WI38 (cell line): ENCODE measurements around the gene PLD2.

Source experiments
- H3K4me3 ChIP-seq: 2 replicates; pipeline ENCODE4 v1.5.1; 2011; ENCODE audit warnings: low read depth, mild to moderate bottlenecking, control low read depth, low read length
- TF ChIP-seq, protein P1 (sequence below): IDR thresholded peaks from 2 replicates; pipeline ENCODE4 v1.5.1; 2012; ENCODE audit warnings: low read depth, mild to moderate bottlenecking, control low read depth, low read length

The PLD2 gene

DNA sequence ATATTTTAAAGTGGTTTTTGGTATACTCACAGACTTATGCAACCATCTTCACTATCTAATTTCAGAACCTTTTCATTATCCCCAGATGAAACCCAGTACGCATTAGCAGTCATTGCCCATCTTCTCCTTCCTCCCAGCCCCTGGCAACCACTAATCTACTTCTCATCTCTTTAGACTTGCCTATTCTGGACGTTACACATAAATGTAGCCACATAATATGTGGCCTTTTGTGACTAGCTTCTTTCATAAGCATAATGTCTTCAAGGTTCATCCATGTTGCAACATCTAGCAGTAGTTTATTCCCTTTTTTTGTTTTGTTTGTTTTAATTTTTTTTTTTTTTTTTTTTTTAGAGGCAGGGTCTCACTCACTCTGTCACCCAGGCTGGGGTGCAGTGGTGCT lies 63.9 kb downstream of the PLD2 start:
- H3K4me3 ChIP-seq, result no peak overlapping the region
- TF ChIP-seq, protein P1, sequence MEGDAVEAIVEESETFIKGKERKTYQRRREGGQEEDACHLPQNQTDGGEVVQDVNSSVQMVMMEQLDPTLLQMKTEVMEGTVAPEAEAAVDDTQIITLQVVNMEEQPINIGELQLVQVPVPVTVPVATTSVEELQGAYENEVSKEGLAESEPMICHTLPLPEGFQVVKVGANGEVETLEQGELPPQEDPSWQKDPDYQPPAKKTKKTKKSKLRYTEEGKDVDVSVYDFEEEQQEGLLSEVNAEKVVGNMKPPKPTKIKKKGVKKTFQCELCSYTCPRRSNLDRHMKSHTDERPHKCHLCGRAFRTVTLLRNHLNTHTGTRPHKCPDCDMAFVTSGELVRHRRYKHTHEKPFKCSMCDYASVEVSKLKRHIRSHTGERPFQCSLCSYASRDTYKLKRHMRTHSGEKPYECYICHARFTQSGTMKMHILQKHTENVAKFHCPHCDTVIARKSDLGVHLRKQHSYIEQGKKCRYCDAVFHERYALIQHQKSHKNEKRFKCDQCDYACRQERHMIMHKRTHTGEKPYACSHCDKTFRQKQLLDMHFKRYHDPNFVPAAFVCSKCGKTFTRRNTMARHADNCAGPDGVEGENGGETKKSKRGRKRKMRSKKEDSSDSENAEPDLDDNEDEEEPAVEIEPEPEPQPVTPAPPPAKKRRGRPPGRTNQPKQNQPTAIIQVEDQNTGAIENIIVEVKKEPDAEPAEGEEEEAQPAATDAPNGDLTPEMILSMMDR, result no peak

DNA sequence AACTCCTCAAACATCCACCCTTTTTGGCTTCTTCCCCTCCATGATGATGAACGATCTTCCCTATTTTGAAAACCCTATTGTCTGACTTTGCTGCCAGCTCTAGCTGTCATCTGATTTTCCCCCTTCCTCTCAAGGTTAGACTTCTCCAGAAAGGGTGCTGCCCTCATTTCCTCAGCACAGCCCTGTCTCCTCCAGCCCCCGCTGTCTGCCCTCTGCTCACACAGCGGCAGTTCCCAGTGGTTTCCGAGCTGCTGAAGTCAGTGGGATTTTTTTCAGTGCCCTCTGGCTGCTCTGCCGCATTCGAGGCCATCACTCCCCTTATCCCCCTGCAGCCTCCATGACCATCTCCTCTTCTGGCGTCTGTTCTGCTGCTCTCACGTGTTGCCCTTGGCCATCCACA lies 65.8 kb downstream of the PLD2 start:
- TF ChIP-seq, protein P1, result no peak
- no peak overlapping the region for H3K4me3 ChIP-seq
